GM06990 (cell line): Measurements from ENCODE around the gene MGLL.

Source experiments
- DNase-seq: peaks from one replicate; pipeline ENCODE4 v3.0.0-alpha.2; 2011; ENCODE audit not compliant: insufficient read length; ENCODE audit errors: extremely low read depth
- H3K27me3 ChIP-seq: replicated peaks from 2 replicates; pipeline ENCODE4 v1.6.0; 2011; ENCODE audit warnings: low read length; ENCODE audit not compliant: control insufficient read depth, insufficient read depth
- H3K36me3 ChIP-seq: 2 replicates; pipeline ENCODE4 v1.5.1; 2011; ENCODE audit warnings: low read length; ENCODE audit not compliant: control insufficient read depth, insufficient read depth
- H3K4me3 ChIP-seq: replicated peaks from 2 replicates; pipeline ENCODE4 v1.5.1; 2011; ENCODE audit warnings: low read depth, mild to moderate bottlenecking, control low read depth, low read length
- TF ChIP-seq, protein P1 (sequence below): IDR thresholded peaks from 2 replicates; pipeline ENCODE4 v1.5.1; 2011; ENCODE audit warnings: low read length, control low read depth, mild to moderate bottlenecking, inconsistent platforms; ENCODE audit not compliant: insufficient read depth, poor library complexity, severe bottlenecking

The MGLL gene

DNA sequence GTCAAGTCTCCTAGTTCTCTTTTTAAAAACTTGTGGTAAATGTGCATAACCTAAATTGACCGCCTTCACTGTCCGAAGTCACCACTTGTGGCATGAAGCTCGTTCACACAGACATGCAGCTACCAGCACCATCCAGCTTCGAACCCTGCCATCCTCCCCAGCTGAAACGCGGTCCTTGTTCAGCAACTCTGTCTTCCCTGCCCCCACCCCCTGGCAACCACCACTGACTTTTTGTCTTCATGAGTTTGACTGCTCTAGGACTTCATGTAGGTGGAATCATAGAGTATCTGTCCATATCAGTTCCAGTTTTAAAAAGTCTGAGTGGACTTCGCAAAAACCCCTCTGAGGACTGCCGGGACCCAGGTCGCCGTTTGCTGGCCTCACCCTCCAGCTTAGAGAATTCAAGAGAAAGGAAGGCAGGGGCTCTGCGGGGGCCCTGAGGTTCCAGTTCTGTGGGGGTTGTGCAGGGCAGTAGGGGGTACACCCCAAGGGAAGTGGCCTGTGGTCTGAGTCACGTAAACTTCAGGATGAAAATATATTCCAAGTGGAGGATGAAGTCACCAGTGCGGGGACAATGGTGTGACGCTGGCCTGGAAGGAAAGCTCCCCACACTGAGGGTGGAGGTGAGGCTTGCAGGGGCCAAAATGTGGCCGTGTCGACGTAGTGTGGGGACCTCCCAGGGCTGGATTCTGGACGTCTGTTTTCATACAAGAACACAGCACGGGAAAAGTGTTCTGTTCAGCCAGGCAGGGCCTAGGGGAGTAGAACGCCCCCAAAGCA, 82.0 kb downstream of the MGLL start:
- TF ChIP-seq, protein P1, sequence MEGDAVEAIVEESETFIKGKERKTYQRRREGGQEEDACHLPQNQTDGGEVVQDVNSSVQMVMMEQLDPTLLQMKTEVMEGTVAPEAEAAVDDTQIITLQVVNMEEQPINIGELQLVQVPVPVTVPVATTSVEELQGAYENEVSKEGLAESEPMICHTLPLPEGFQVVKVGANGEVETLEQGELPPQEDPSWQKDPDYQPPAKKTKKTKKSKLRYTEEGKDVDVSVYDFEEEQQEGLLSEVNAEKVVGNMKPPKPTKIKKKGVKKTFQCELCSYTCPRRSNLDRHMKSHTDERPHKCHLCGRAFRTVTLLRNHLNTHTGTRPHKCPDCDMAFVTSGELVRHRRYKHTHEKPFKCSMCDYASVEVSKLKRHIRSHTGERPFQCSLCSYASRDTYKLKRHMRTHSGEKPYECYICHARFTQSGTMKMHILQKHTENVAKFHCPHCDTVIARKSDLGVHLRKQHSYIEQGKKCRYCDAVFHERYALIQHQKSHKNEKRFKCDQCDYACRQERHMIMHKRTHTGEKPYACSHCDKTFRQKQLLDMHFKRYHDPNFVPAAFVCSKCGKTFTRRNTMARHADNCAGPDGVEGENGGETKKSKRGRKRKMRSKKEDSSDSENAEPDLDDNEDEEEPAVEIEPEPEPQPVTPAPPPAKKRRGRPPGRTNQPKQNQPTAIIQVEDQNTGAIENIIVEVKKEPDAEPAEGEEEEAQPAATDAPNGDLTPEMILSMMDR = no peak
- no peak for DNase-seq
- no peak overlapping the region for H3K4me3 ChIP-seq
- peaks cover 7% of the 10 kb centered on the region for H3K36me3 ChIP-seq
- no peaks in the 10 kb centered on the region for H3K27me3 ChIP-seq

DNA sequence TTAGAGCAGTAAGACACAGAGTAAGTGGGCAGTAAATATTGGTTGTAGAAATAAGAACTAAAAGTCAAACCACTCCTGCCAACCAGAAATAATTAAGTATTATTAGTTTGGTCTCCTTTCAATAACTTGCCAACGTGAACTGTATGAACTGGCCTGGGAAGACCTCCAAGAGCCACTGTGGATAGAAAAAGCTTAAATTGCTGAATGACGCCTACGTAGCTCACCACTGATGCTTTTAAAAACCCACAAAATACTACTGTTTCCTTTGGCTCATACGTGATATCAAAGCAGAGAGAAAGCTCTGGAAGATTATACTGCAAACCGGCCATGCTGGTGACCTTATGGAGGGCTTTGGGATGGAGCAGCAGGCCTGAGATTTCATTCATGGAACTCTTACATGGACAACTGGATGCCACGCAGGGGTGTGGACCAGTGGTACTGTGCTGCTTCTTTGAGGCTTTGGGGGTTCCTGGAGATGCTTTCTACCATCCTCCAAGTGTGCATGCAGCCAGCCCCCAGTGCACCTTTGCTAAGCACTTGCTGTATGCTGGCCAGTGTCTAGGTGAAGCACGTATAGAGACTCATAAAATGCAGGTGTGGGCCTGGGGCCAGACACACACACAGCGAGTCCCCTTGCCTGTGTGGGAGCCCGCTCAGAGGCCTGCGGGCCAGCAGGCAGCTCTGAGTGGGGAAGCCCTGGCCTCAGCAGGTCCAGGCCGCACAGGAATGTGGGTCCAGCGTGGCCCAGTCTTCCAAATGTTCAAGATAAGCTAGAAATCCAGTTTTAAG, 82.8 kb downstream of the MGLL start:
- no peak for DNase-seq
- peaks cover 3% of the 10 kb centered on the region for H3K36me3 ChIP-seq
- no peaks in the 10 kb centered on the region for H3K27me3 ChIP-seq
- H3K4me3 ChIP-seq = no peak overlapping the region
- TF ChIP-seq, protein P1 = no peak

DNA sequence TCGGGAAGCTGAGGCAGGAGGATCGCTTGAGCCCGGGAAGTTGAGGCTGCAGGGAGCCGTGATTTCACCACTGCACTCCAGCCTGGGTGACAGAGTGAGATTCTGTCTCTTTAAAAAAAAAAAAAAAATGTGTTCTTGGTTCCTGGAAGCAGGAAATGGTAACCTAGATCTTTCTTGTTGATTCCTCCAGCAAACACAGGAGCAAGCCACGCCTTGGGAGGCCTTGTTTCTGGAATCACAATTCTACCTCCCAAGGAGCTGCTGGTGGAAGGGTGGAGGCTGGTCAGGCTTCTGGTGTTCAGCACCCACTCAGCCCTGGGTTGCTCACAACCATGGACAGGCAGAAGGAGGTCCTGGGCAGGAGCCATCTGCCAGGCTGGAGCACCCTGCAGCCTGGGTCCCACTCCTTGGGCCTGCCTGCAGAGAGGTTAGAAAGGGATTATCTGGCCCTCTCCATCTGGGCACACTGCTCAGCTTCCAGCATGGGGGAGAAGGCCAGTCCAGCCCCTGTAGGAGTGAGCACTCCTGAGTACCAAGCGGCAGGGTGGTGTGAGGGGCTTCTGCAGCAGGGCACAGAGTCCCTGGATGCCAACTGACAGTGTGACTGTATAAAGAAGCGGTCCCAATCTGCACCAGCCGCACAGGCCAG, 84.0 kb downstream of the MGLL start:
- TF ChIP-seq, protein P1 = no peak
- no peak for DNase-seq
- Histone ChIP-seq H3K27me3 (no peaks in the 10 kb centered on the region), H3K4me3 (no peak overlapping the region), H3K36me3 (peaks cover 3% of the 10 kb centered on the region; the same call in 1 of the 2 replicates)

DNA sequence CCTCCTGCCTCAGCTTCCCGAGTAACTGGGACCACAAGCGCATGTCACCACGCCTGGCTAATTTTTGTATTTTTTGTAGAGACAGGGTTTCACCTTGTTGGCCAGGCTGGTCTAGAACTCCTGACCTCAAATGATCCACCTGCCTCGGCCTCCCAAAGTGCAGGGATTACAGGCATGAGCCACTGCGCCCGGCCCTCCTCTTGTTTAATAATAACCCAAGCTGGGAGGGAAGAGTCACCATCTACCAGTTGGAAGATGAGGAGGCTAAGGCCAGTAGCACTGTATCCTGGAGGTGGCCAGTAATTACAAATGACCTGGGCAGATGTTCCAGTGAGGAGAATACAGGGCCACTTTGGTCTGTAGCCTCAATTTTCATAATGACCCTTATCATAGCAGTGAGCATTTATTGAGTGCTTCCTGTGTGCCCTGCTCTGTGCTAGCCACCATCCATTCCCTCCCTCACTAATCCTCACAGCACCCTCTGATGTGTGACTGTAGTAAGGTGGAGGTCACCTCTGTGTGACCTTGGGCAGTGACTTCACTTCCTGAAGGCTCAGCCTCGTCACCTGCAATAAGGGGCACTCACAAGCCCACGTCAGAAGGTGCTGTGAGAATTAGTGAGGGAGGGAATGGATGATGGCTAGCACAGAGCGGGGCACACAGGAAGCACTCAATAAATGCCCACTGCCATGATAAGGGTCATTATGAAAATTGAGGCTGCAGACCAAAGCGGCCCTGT, 85.3 kb downstream of the MGLL start:
- no peaks in the 10 kb centered on the region for H3K27me3 ChIP-seq
- TF ChIP-seq, protein P1 = no peak
- no peak for DNase-seq
- H3K36me3 ChIP-seq = peaks cover 3% of the 10 kb centered on the region
- H3K4me3 ChIP-seq = no peak overlapping the region
